Measurements from ENCODE around the gene GLIPR1. TPM values are rescaled to one million over a fixed set of nuclear protein-coding genes. Genes with fewer than 3 reads are reported as not detected.

GLIPR1 gene
- total and polyA plus RNA-seq, 2 donors (not counting 3 experiments of a cell fraction or from before 2014, with no cell fraction given), result 98.8 to 108 TPM

DNA sequence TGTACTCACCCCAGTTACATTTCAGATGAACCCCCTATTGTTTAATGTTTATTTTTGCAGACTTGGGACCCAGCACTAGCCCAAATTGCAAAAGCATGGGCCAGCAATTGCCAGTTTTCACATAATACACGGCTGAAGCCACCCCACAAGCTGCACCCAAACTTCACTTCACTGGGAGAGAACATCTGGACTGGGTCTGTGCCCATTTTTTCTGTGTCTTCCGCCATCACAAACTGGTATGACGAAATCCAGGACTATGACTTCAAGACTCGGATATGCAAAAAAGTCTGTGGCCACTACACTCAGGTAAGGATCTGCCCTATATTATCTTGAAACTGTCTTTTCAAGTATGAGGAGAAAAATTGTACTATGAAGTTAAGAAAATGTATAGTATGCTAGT, 1.2 kb downstream of the GLIPR1 start:
- H3K4me2 ChIP-seq (ENCODE audit: insufficient read depth, low read length), result peak overlapping the region; percentile 98
- H3K27me3 ChIP-seq (ENCODE audit: control insufficient read depth in 2 of 2, insufficient read depth in 2 of 2, low read length in 2 of 2), result no peaks in the 10 kb centered on the region
- no peaks in the 10 kb centered on the region for H4K20me1 ChIP-seq (replicated peaks; ENCODE audit: control insufficient read depth, extremely low read depth, insufficient read depth, low read length)
- H3K4me3 ChIP-seq (replicated peaks in 1 of 3; ENCODE audit: insufficient read depth in 1 of 3, low read depth in 1 of 3, low read length in 3 of 3), result peak overlapping the region; percentile 37 to 79 (median 47)
- no peak overlapping the region for H2AFZ ChIP-seq (ENCODE audit: low read depth, low read length)
- no peaks in the 10 kb centered on the region for H3K9me3 ChIP-seq (replicated peaks; ENCODE audit: control insufficient read depth, insufficient read depth, low read length)
- peaks cover 29% of the 10 kb centered on the region for H3K4me1 ChIP-seq (ENCODE audit: control insufficient read depth, extremely low read depth, insufficient read depth, low read length)
- BruUV-seq (replicated peaks), result no TSS peak
- H3K27ac ChIP-seq (ENCODE audit: insufficient read depth, low read depth, low read length), result peak overlapping the region; percentile 80
- peak overlapping the region; percentile 86 for H3K9ac ChIP-seq (replicated peaks; ENCODE audit: extremely low read depth, insufficient read depth, low read length)
- DNase-seq (ENCODE audit: low read depth, low spot score) (no peak), FAIRE-seq (no peak)
- H3K79me2 ChIP-seq (ENCODE audit: control insufficient read depth, insufficient read depth, low read length), result peaks cover 36% of the 10 kb centered on the region
- ChIA-PET CTCF (interaction anchor here (0.6 to 3.8 kb wide), 4 partner anchors 44 to 793 kb away, joined by 3 to 25 read pairs (median 3); partner anchors contain the start of genes GLIPR1L1 and GLIPR1L2), POLR2A (interaction anchor here (0.7 to 1.9 kb wide), 3 partner anchors 12 to 954 kb away, joined by 4 to 7 read pairs (median 5); no protein-coding TSS in a partner anchor)
- peaks cover 0 to 2% of the 10 kb centered on the region in 2 experiments for H3K36me3 ChIP-seq (ENCODE audit: control insufficient read depth in 2 of 2, extremely low read depth in 1 of 2, insufficient read depth in 2 of 2, low read length in 2 of 2)
- dilution Hi-C loops (cut with MboI; ENCODE audit: extremely low pct_ligation_motif_present, low sequenced_read_pairs) (no loop called here), intact Hi-C loops (cut with micrococcal nuclease) (loop anchor here (2.0 to 10.0 kb wide), 2 partner anchors 35 to 1103 kb away; no protein-coding TSS in a partner anchor)
- H3K9me1 ChIP-seq (replicated peaks; ENCODE audit: control insufficient read depth, extremely low read depth, insufficient read depth, low read length), result no peaks in the 10 kb centered on the region
- TF ChIP-seq JUN (IDR thresholded peaks at IDR 0.05; ENCODE audit: borderline replicate concordance, insufficient read depth, insufficient read length, low read depth) (no peak), EZH2 (IDR thresholded peaks at IDR 0.05; ENCODE audit: borderline replicate concordance, low read depth, low read length, severe bottlenecking) (no peak), FOS (IDR thresholded peaks at IDR 0.05; ENCODE audit: borderline replicate concordance, insufficient read depth, low read length) (no peak), MYC (IDR thresholded peaks at IDR 0.05; ENCODE audit: low read depth, low read length) (no peak), POLR2A (IDR thresholded peaks at IDR 0.05; ENCODE audit: low read depth, low read length) (no peak), POLR2AphosphoS5 (IDR thresholded peaks at IDR 0.05; ENCODE audit: insufficient read depth, low read depth, low read length) (no peak), GATA2 (IDR thresholded peaks at IDR 0.05; ENCODE audit: insufficient read depth, insufficient read length, low read depth, low read length) (no peak)
- TF ChIP-seq, protein P1, sequence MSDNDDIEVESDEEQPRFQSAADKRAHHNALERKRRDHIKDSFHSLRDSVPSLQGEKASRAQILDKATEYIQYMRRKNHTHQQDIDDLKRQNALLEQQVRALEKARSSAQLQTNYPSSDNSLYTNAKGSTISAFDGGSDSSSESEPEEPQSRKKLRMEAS (IDR thresholded peaks at IDR 0.05; ENCODE audit: insufficient read depth, insufficient read length), result no peak
- TF ChIP-seq, protein P2, sequence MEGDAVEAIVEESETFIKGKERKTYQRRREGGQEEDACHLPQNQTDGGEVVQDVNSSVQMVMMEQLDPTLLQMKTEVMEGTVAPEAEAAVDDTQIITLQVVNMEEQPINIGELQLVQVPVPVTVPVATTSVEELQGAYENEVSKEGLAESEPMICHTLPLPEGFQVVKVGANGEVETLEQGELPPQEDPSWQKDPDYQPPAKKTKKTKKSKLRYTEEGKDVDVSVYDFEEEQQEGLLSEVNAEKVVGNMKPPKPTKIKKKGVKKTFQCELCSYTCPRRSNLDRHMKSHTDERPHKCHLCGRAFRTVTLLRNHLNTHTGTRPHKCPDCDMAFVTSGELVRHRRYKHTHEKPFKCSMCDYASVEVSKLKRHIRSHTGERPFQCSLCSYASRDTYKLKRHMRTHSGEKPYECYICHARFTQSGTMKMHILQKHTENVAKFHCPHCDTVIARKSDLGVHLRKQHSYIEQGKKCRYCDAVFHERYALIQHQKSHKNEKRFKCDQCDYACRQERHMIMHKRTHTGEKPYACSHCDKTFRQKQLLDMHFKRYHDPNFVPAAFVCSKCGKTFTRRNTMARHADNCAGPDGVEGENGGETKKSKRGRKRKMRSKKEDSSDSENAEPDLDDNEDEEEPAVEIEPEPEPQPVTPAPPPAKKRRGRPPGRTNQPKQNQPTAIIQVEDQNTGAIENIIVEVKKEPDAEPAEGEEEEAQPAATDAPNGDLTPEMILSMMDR (IDR thresholded peaks at IDR 0.05; ENCODE audit: extremely low read depth in 1 of 2, insufficient read depth in 1 of 2, low read depth in 1 of 2, low read length in 2 of 2), result no peak
